Measurements from ENCODE around the gene GRAP. TPM values are rescaled to one million over a fixed set of nuclear protein-coding genes. Genes with fewer than 3 reads are reported as not detected.

Gene GRAP
- total RNA-seq, 6 experiments from 2014 or later, result 0.10 to 0.48 (median 0.14) TPM; not detected in 3

DNA sequence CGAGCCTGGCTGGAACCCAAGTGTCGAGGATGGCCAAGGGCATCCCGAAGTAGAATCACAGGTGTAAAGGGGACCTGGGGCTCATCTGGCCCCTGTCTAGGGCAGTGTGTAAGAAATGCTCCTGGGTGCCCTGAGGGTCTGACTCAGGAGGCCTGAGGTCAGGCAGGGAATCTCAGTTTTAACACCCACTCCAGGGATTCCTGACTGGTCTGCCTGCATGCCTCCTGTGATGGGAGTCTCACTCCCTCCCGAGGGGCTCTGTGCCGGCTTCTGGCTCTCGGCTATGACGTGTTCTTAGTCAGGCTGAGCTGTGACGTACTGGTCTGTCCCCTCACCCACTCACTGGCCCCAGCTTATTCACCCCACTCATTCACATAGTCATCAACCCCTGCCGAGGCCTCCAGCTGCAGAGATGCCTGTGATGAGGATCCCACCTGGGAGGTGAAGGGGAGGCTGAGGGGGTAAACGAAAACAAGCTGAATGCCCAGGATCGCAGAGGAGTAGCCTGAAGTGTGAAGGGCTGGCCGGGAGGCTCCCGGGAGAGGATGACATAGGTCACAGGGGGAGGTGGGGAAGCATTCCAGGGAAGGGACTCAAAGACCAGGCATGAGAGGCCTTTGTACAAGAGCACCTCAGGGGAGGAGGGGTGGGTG, 65.9 kb downstream of the GRAP start:
- Mint-ChIP-seq H3K27ac (peak overlapping the region; percentile 92), H3K4me1 (ENCODE audit: low read depth) (peaks cover 32% of the 10 kb centered on the region), H3K36me3 (ENCODE audit: low read depth) (peaks cover 13% of the 10 kb centered on the region; the same call in 1 of the 2 replicates), H3K9me3 (no peaks in the 10 kb centered on the region), H3K27me3 (ENCODE audit: insufficient read depth) (no peaks in the 10 kb centered on the region), H3K4me3 (peak overlapping the region; percentile 72)
- TF ChIP-seq, protein P1, sequence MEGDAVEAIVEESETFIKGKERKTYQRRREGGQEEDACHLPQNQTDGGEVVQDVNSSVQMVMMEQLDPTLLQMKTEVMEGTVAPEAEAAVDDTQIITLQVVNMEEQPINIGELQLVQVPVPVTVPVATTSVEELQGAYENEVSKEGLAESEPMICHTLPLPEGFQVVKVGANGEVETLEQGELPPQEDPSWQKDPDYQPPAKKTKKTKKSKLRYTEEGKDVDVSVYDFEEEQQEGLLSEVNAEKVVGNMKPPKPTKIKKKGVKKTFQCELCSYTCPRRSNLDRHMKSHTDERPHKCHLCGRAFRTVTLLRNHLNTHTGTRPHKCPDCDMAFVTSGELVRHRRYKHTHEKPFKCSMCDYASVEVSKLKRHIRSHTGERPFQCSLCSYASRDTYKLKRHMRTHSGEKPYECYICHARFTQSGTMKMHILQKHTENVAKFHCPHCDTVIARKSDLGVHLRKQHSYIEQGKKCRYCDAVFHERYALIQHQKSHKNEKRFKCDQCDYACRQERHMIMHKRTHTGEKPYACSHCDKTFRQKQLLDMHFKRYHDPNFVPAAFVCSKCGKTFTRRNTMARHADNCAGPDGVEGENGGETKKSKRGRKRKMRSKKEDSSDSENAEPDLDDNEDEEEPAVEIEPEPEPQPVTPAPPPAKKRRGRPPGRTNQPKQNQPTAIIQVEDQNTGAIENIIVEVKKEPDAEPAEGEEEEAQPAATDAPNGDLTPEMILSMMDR (IDR thresholded peaks at IDR 0.05), result no peak
- peak; percentile 64 for DNase-seq

DNA sequence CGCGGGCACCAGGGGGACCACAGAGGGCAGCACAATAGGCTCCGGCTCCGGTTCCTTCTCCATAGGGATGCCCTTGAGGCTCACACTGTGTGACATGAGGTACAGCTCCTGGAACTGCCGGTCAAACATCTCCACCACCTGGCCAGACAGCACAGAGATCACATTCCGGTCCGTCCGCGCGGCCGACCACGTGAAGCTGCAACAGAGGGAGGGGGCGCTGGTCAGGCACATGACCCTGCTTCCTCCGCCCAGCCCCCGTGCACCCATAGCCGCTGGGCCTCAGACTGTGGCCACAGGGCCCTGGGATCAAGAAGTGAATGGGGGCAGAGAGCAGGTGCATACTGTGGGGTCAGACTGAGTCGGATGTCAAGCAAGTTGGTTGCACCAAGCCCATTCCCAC, 68.1 kb downstream of the GRAP start:
- Mint-ChIP-seq H3K4me1 (ENCODE audit: low read depth) (peaks cover 40% of the 10 kb centered on the region), H3K36me3 (ENCODE audit: low read depth) (peaks cover 13% of the 10 kb centered on the region; the same call in 1 of the 2 replicates), H3K27ac (no peak overlapping the region), H3K27me3 (ENCODE audit: insufficient read depth) (no peaks in the 10 kb centered on the region), H3K4me3 (no peak overlapping the region), H3K9me3 (no peaks in the 10 kb centered on the region)
- TF ChIP-seq, protein P1 (IDR thresholded peaks at IDR 0.05), result no peak
- DNase-seq, result no peak

DNA sequence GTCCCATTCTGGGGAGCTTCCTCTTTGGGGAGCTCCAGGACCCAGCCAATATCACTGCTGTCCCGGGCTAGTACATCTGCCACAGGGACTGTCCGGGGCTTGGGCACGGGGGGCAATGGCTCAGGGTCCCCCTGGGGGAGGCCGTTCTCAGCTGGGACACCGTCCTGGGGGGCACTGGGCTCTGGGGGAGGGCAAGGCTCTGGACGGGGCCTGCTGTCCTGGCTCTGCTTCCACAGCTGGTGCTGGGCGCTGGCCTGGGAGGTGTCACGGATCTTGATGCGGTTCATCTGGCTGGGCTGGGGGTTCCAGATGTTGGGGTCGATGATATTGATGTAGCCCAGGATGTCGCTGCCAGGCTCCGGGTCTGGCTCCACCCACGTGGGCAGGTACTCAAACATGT, 68.7 kb downstream of the GRAP start:
- TF ChIP-seq, protein P1 (IDR thresholded peaks at IDR 0.05), result no peak
- H3K4me3 Mint-ChIP-seq, result no peak overlapping the region
- H3K27ac Mint-ChIP-seq, result no peak overlapping the region
- no peak for DNase-seq
- peaks cover 35% of the 10 kb centered on the region for H3K4me1 Mint-ChIP-seq (ENCODE audit: low read depth)
- no peaks in the 10 kb centered on the region for H3K9me3 Mint-ChIP-seq
- peaks cover 13% of the 10 kb centered on the region; the same call in 1 of the 2 replicates for H3K36me3 Mint-ChIP-seq (ENCODE audit: low read depth)
- H3K27me3 Mint-ChIP-seq (ENCODE audit: insufficient read depth), result no peaks in the 10 kb centered on the region

DNA sequence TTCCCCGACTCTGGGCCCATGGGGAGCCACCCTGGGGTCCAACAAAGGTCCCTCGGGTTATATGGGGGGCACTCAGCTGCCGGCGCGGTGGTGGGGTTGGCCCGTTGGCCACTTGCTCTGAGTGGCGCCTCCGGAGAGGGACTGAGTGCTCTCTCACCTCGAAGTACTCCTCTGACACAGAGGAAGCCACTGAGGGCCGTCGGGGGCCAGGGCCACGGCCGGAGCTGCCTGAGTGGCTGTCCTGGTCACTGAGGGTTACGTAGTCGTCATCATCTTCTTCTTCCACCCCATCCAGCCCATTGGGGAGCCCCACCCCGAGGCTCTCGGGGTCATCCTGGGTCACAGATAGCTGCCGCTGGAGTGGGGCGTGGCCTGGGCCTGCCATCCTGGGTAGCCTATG, 69.1 kb downstream of the GRAP start:
- TF ChIP-seq, protein P1 (IDR thresholded peaks at IDR 0.05), result no peak
- Mint-ChIP-seq H3K27ac (no peak overlapping the region), H3K4me1 (ENCODE audit: low read depth) (peaks cover 31% of the 10 kb centered on the region), H3K36me3 (ENCODE audit: low read depth) (peaks cover 13% of the 10 kb centered on the region; the same call in 1 of the 2 replicates), H3K27me3 (ENCODE audit: insufficient read depth) (no peaks in the 10 kb centered on the region), H3K4me3 (no peak overlapping the region), H3K9me3 (no peaks in the 10 kb centered on the region)
- DNase-seq, result no peak

DNA sequence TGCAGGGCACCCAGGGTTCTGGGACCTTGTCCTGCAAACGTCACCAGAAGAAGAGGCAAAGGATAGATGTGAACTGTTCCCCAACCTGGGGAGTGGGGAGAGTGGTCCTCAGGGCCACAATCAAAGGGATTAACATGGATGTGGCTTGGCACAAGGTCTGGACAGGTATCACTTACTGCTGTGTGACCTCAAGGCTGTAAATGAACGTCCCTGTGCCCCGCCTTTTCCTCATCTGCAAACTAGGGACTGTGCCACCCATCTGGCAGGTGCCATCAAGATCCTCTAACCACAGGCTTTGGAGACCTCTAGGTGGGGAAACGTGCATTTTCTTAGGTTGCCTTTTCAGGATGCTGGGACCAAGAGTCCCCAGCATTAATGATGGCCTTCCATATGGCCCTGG, 69.7 kb downstream of the GRAP start:
- peaks cover 25% of the 10 kb centered on the region for H3K4me1 Mint-ChIP-seq (ENCODE audit: low read depth)
- no peak overlapping the region for H3K27ac Mint-ChIP-seq
- H3K9me3 Mint-ChIP-seq, result no peaks in the 10 kb centered on the region
- no peak for DNase-seq
- TF ChIP-seq, protein P1 (IDR thresholded peaks at IDR 0.05), result no peak
- H3K4me3 Mint-ChIP-seq, result no peak overlapping the region
- H3K27me3 Mint-ChIP-seq (ENCODE audit: insufficient read depth), result no peaks in the 10 kb centered on the region
- peaks cover 13% of the 10 kb centered on the region; the same call in 1 of the 2 replicates for H3K36me3 Mint-ChIP-seq (ENCODE audit: low read depth)

Measured in HFFc6 (cell line).